Mononuclear cell (primary cell): ENCODE measurements around the gene SEMA4F. TPM values are rescaled to one million over a fixed set of nuclear protein-coding genes. Genes with fewer than 3 reads are reported as not detected.
"Not testable (repeated sequence)": the region's sequence is repeated elsewhere in the genome, so short reads cannot be mapped to it uniquely, and the experiment has no call there.

Experiments
- H3K27me3 ChIP-seq: 2 replicates; pipeline ENCODE4 v1.6.0; 2011; ENCODE audit warnings: low read length, control low read depth; ENCODE audit not compliant: insufficient read depth
- H3K4me1 ChIP-seq: 2 replicates; pipeline ENCODE4 v1.5.1; 2011; ENCODE audit warnings: mild to moderate bottlenecking, low read length, control low read depth; ENCODE audit not compliant: insufficient read depth
- H3K4me3 ChIP-seq: 2 replicates; pipeline ENCODE4 v1.5.1; 2011; ENCODE audit warnings: mild to moderate bottlenecking, low read length, moderate library complexity
- H3K9me3 ChIP-seq: 2 replicates; pipeline ENCODE4 v1.5.1; 2011; ENCODE audit warnings: low read depth, mild to moderate bottlenecking, control low read depth, low read length
- total RNA-seq: library from RNA; depleted of rRNA; stranded (reverse); fragments of >200 nt; gene quantifications from one replicate; pipeline ENCODE4 v1.2.3, GENCODE V29; 2012

The SEMA4F gene
- total RNA-seq: 2.0 TPM

- Histone ChIP-seq H3K9me3 (no peaks in the 10 kb centered on the region), H3K4me1 (peaks cover 15% of the 10 kb centered on the region), H3K27me3 (peaks cover 4% of the 10 kb centered on the region), H3K4me3 (peak within 1 kb of the TSS; percentile 70)
These were observed at the start of gene SEMA4F for GRCh38 chr2:74653985-74654882. Gene SEMA4F (plus strand): TSS chr2:74654247. CDS start chr2:74654377, 130 bp downstream.

DNA sequence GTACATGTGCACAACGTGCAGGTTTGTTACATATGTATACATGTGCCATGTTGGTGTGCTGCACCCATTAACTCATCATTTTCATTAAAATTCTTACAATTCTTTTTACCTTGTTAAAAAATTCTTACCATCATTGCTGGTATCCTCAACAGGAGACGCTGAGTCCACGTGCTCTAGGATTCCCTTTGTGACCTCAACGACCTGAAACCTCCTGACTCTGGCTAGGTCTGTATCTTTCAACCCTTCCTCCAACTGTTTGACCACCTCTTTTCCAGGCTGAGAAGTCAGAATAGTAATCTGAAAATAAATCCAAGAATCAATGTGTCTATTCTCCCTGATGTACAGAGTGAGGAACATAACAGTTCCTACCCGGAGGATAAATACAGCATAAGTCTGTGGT is 47.1 kb upstream of the SEMA4F start:
- H3K9me3 ChIP-seq: no peaks in the 10 kb centered on the region
- no peaks in the 10 kb centered on the region for H3K4me1 ChIP-seq
- H3K4me3 ChIP-seq: no peak overlapping the region
- peaks cover 27% of the 10 kb centered on the region for H3K27me3 ChIP-seq

DNA sequence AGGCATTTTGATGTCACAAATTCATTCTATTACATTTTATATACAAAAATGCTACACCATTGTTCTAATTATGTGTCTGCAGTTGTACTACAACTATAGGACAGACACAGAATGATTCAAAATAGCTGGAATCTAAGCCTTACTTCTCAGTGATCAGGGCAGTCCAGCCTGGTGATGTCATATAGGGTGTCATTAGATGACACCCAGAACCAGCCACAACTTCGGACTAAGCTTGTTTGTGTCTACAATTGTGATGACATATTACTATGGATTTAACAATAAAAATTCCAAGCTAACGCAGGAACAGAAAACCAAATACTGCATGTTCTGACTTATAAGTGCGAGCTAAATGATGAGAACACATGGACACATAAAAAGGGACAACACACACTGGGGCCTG is 36.9 kb upstream of the SEMA4F start:
- Histone ChIP-seq H3K4me1 (peaks cover 14% of the 10 kb centered on the region), H3K4me3 (no peak overlapping the region), H3K27me3 (peaks cover 32% of the 10 kb centered on the region), H3K9me3 (no peaks in the 10 kb centered on the region)

DNA sequence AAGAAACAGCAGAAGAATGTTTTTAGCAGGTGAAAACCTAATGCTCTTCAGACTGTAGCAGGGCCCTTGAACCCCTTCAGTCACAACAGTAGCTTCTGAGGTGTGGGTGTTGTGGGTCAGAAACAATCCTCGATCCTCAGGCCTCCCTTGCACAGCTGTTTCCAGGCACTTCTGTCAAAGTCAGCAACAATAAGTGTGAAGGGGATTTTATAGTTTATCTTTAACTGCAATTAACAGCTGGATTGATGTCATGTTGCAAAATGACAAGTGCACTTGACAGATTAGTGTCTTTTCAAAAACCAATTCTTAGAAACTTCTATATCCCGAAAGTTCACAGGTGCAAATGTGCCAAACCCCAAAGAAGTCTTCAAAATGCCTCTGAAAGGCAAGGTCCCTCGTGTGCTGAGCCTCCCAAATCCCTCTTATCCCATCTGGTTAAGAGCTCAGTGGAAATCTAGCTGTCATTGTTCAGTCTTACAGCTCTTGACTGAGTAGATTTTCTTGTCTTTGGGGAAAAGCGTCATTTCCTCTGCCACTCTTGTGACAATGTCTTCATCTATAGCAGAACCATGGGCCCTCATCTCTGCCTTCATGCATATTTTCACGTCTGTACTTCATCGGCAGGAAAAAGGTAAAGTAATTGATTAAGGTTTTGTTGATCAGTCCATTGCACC is 35.5 kb upstream of the SEMA4F start:
- H3K9me3 ChIP-seq: no peaks in the 10 kb centered on the region
- H3K4me1 ChIP-seq: peaks cover 14% of the 10 kb centered on the region
- no peak overlapping the region for H3K4me3 ChIP-seq
- peaks cover 21% of the 10 kb centered on the region for H3K27me3 ChIP-seq

GRCh38 chr2:74619651-74620297 is 34.3 kb upstream of the SEMA4F start:
- no peaks in the 10 kb centered on the region for H3K9me3 ChIP-seq
- peaks cover 12% of the 10 kb centered on the region for H3K27me3 ChIP-seq
- H3K4me1 ChIP-seq: peaks cover 14% of the 10 kb centered on the region
- no peak overlapping the region for H3K4me3 ChIP-seq

DNA sequence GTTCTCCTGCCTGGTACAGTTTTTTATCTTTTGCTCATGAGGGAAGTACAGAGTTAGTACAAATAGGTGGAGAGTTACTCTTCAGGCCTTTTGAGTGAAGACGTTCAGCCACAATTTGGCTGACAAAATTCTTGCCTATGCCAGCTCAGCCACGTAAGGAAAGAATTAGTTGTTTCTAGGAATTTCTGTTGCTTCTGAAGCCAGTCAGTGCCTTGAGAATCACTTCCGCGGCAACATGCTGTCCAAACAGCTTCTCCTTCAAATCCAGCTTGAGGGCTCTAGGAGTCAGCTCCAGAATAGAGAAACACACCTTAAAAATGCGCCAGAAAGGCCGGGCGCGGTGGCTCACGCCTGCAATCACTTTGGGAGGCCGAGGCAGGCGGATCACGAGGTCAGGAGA is 33.4 kb upstream of the SEMA4F start:
- Histone ChIP-seq H3K4me3 (no peak overlapping the region), H3K4me1 (peaks cover 14% of the 10 kb centered on the region), H3K27me3 (peaks cover 5% of the 10 kb centered on the region), H3K9me3 (no peaks in the 10 kb centered on the region)

GRCh38 chr2:74625658-74626425 is 28.2 kb upstream of the SEMA4F start:
- no peaks in the 10 kb centered on the region for H3K27me3 ChIP-seq
- H3K9me3 ChIP-seq: no peaks in the 10 kb centered on the region
- no peaks in the 10 kb centered on the region for H3K4me1 ChIP-seq
- no peak overlapping the region for H3K4me3 ChIP-seq

DNA sequence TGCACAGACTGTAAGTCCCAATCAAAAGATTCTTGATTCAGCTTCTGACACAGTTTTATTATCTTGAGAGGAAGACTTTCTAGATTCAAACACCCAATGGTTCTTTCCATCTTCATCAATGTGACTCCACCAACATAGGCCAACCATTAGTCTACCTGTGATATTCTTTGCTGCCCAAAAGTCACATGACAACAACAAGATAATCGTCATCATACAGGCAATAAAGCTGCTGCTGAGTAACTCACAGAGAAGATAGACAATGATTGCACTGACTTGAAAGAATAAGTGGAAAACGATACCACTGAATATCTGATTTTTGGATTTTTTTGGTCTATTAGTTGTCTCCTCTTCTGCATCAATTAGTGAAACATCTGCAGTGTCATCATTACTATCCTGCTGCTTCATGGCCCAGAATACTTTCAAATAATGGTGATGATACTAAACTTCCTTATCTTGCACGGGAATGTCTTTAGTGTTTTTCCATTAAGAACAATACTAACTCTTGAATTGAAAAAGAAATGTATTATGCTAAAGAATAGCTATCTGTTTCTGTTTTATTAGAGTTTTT is 25.4 kb upstream of the SEMA4F start:
- Histone ChIP-seq H3K9me3 (no peaks in the 10 kb centered on the region), H3K27me3 (no peaks in the 10 kb centered on the region), H3K4me3 (no peak overlapping the region), H3K4me1 (no peaks in the 10 kb centered on the region)

GRCh38 chr2:74630454-74630853 is 23.6 kb upstream of the SEMA4F start:
- H3K4me1 ChIP-seq, H3K9me3 ChIP-seq, H3K27me3 ChIP-seq, H3K4me3 ChIP-seq: not testable (repeated sequence)

GRCh38 chr2:74632209-74632938 is 21.7 kb upstream of the SEMA4F start:
- Histone ChIP-seq H3K4me3 (no peak overlapping the region), H3K4me1 (no peaks in the 10 kb centered on the region), H3K27me3 (peaks cover 20% of the 10 kb centered on the region), H3K9me3 (no peaks in the 10 kb centered on the region)

DNA sequence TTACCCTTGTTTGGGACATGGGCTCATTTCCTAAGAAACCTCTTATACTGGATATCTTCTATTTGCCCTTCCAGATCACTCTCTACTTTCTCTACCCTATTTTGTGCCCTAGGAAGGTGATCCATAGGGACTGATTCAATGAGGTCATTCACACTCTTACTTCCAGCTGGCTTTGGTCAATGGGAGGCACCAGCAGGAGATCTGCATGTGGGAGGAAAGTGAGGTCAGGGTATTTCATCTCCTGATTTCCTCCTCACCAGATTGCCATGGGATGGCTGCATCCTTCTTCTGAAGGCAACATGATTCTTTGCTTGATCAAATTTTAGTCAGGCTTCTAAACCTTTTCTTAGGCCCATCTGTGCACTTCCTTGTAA is 21.1 kb upstream of the SEMA4F start:
- Histone ChIP-seq H3K27me3 (peaks cover 20% of the 10 kb centered on the region), H3K4me1 (no peaks in the 10 kb centered on the region), H3K4me3 (no peak overlapping the region), H3K9me3 (no peaks in the 10 kb centered on the region)

- no peaks in the 10 kb centered on the region for H3K4me1 ChIP-seq
- H3K9me3 ChIP-seq: no peaks in the 10 kb centered on the region
These were observed 14.5 kb upstream of the SEMA4F start for GRCh38 chr2:74639550-74639949.

DNA sequence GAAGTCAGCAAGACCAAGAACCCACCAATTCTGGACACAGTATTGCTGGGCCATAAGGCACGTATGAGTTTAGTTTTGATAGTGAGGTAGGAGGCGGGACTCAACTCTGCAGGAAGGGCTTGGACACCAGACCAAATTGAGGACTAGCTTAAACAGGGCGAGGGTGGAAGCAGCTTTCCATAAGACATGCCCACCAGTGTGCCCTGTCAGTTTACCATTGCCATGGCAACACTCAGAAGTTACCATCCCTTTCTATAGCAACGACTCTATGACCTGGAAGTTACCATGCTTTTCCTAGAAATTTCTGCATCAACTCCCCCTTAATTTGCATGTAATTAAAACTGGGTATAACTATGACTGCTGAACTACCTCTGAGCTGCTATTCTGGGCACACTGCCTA is 8.7 kb upstream of the SEMA4F start:
- H3K4me3 ChIP-seq: no peak overlapping the region
- H3K4me1 ChIP-seq: peaks cover 7% of the 10 kb centered on the region
- no peaks in the 10 kb centered on the region for H3K9me3 ChIP-seq
- H3K27me3 ChIP-seq: peaks cover 24% of the 10 kb centered on the region

More at GRCh38 chr2:74639550-74639949, 14.5 kb upstream of the SEMA4F start:
- Histone ChIP-seq H3K27me3 (peaks cover 34% of the 10 kb centered on the region), H3K4me3 (no peak overlapping the region)

DNA sequence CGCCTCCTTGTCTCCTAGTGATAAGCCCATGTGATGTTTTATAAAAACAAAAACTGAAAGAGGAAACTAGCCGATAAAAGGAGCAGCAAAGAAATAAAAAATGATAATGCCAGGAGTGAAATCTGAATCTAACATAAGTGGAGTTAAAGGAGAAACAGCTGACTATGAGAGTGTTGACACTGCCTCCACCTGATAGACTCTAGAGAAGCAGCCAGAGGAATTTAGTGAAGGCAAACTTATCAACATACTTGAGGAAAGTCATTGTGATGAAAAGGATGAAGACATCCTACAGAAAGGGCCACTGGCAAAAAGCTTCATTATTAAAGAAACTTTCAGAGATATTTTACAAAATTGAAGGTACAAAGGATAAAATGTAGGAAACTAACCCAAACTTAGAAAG is 7.8 kb upstream of the SEMA4F start:
- Histone ChIP-seq H3K4me3 (no peak overlapping the region), H3K4me1 (peaks cover 7% of the 10 kb centered on the region), H3K27me3 (peaks cover 23% of the 10 kb centered on the region), H3K9me3 (no peaks in the 10 kb centered on the region)
